ENCODE results near the gene TMEM225B. TPM values are rescaled to one million over a fixed set of nuclear protein-coding genes. Genes with fewer than 3 reads are reported as not detected.
"Not testable (repeated sequence)": the region's sequence is repeated elsewhere in the genome, so short reads cannot be mapped to it uniquely, and the experiment has no call there.

Gene TMEM225B
- polyA plus RNA-seq, 2 donors = 0.66 to 0.96 TPM

- no peaks in the 10 kb centered on the region for H3K9me3 ChIP-seq (ENCODE audit: control insufficient read depth in 2 of 2, insufficient read depth in 1 of 2, low read depth in 1 of 2, low read length in 1 of 2)
- H3K4me1 ChIP-seq (ENCODE audit: control insufficient read depth in 2 of 2, insufficient read depth in 2 of 2, low read length in 1 of 2) = peaks cover 0 to 14% of the 10 kb centered on the region in 2 donors
- H3K36me3 ChIP-seq (ENCODE audit: control insufficient read depth in 2 of 2, insufficient read depth in 2 of 2, low read length in 1 of 2) = peaks cover 12 to 20% of the 10 kb centered on the region in 2 donors
- no peaks in the 10 kb centered on the region for H3K27me3 ChIP-seq (ENCODE audit: control insufficient read depth in 1 of 2, insufficient read depth in 2 of 2, low read length in 2 of 2)
- H3K4me3 ChIP-seq (ENCODE audit: low read depth in 1 of 2, low read length in 2 of 2) = peak overlapping the region; percentile 94
- WGBS, 2 donors = 19% methylated on average over 31 of the region's 31 CpGs
- H3K27ac ChIP-seq (ENCODE audit: low read depth in 2 of 2, low read length in 1 of 2) = peak overlapping the region; percentile 98 to 99
Observed at GRCh38 chr7:99559175-99559915, 38.7 kb upstream of the TMEM225B start.

GRCh38 chr7:99560834-99561736 is 37.0 kb upstream of the TMEM225B start:
- H3K36me3 ChIP-seq (ENCODE audit: control insufficient read depth in 2 of 2, insufficient read depth in 2 of 2, low read length in 1 of 2) = peaks cover 17% of the 10 kb centered on the region in 2 donors
- peaks cover 0 to 14% of the 10 kb centered on the region in 2 donors for H3K4me1 ChIP-seq (ENCODE audit: control insufficient read depth in 2 of 2, insufficient read depth in 2 of 2, low read length in 1 of 2)
- H3K27ac ChIP-seq (ENCODE audit: low read depth in 2 of 2, low read length in 1 of 2) = peak overlapping the region; percentile 91 to 98
- H3K4me3 ChIP-seq (ENCODE audit: low read depth in 1 of 2, low read length in 2 of 2) = no peak overlapping the region
- no peaks in the 10 kb centered on the region for H3K27me3 ChIP-seq (ENCODE audit: control insufficient read depth in 1 of 2, insufficient read depth in 2 of 2, low read length in 2 of 2)
- H3K9me3 ChIP-seq (ENCODE audit: control insufficient read depth in 2 of 2, insufficient read depth in 1 of 2, low read depth in 1 of 2, low read length in 1 of 2) = no peaks in the 10 kb centered on the region
- 68 to 77% methylated on average over 7 of the region's 7 CpGs for WGBS, 2 donors

- 71 to 84% methylated on average over 2 of the region's 2 CpGs for WGBS, 2 donors
- H3K36me3 ChIP-seq (ENCODE audit: control insufficient read depth in 2 of 2, insufficient read depth in 2 of 2, low read length in 1 of 2) = peaks cover 15 to 17% of the 10 kb centered on the region in 2 donors
- no peaks in the 10 kb centered on the region for H3K9me3 ChIP-seq (ENCODE audit: control insufficient read depth in 2 of 2, insufficient read depth in 1 of 2, low read depth in 1 of 2, low read length in 1 of 2)
- H3K27ac ChIP-seq (ENCODE audit: low read depth in 2 of 2, low read length in 1 of 2) = peak overlapping the region; percentile 91 to 98
- peaks cover 0 to 14% of the 10 kb centered on the region in 2 donors for H3K4me1 ChIP-seq (ENCODE audit: control insufficient read depth in 2 of 2, insufficient read depth in 2 of 2, low read length in 1 of 2)
- H3K27me3 ChIP-seq (ENCODE audit: control insufficient read depth in 1 of 2, insufficient read depth in 2 of 2, low read length in 2 of 2) = no peaks in the 10 kb centered on the region
- peak overlapping the region in 1 of 2 donors; percentile 17 for H3K4me3 ChIP-seq (ENCODE audit: low read depth in 1 of 2, low read length in 2 of 2)
Observed at GRCh38 chr7:99561737-99562051, 36.4 kb upstream of the TMEM225B start.

- H3K27me3 ChIP-seq (ENCODE audit: control insufficient read depth in 1 of 2, insufficient read depth in 2 of 2, low read length in 2 of 2) = no peaks in the 10 kb centered on the region
- H3K36me3 ChIP-seq (ENCODE audit: control insufficient read depth in 2 of 2, insufficient read depth in 2 of 2, low read length in 1 of 2) = peaks cover 15 to 17% of the 10 kb centered on the region in 2 donors
- H3K4me3 ChIP-seq (ENCODE audit: low read depth in 1 of 2, low read length in 2 of 2) = peak overlapping the region in 1 of 2 donors; percentile 13
- 77 to 81% methylated on average over 9 of the region's 9 CpGs for WGBS, 2 donors
- peaks cover 0 to 14% of the 10 kb centered on the region in 2 donors for H3K4me1 ChIP-seq (ENCODE audit: control insufficient read depth in 2 of 2, insufficient read depth in 2 of 2, low read length in 1 of 2)
- no peaks in the 10 kb centered on the region for H3K9me3 ChIP-seq (ENCODE audit: control insufficient read depth in 2 of 2, insufficient read depth in 1 of 2, low read depth in 1 of 2, low read length in 1 of 2)
- H3K27ac ChIP-seq (ENCODE audit: low read depth in 2 of 2, low read length in 1 of 2) = peak overlapping the region; percentile 91 to 98
Observed at GRCh38 chr7:99562114-99562784, 35.8 kb upstream of the TMEM225B start.

- Histone ChIP-seq H3K27ac (ENCODE audit: low read depth in 2 of 2, low read length in 1 of 2) (peak overlapping the region; percentile 91 to 98), H3K4me1 (ENCODE audit: control insufficient read depth in 2 of 2, insufficient read depth in 2 of 2, low read length in 1 of 2) (peaks cover 0 to 14% of the 10 kb centered on the region in 2 donors), H3K27me3 (ENCODE audit: control insufficient read depth in 1 of 2, insufficient read depth in 2 of 2, low read length in 2 of 2) (no peaks in the 10 kb centered on the region), H3K4me3 (ENCODE audit: low read depth in 1 of 2, low read length in 2 of 2) (peak overlapping the region in 1 of 2 donors; percentile 13), H3K9me3 (ENCODE audit: control insufficient read depth in 2 of 2, insufficient read depth in 1 of 2, low read depth in 1 of 2, low read length in 1 of 2) (no peaks in the 10 kb centered on the region), H3K36me3 (ENCODE audit: control insufficient read depth in 2 of 2, insufficient read depth in 2 of 2, low read length in 1 of 2) (peaks cover 15 to 17% of the 10 kb centered on the region in 2 donors)
- 18 to 34% methylated on average over 2 of the region's 2 CpGs for WGBS, 2 donors
Observed at GRCh38 chr7:99562832-99563231, 35.2 kb upstream of the TMEM225B start.

GRCh38 chr7:99563650-99564049 is 34.4 kb upstream of the TMEM225B start:
- Histone ChIP-seq H3K27me3 (ENCODE audit: control insufficient read depth in 1 of 2, insufficient read depth in 2 of 2, low read length in 2 of 2) (no peaks in the 10 kb centered on the region), H3K27ac (ENCODE audit: low read depth in 2 of 2, low read length in 1 of 2) (peak overlapping the region; percentile 48 to 70), H3K36me3 (ENCODE audit: control insufficient read depth in 2 of 2, insufficient read depth in 2 of 2, low read length in 1 of 2) (peaks cover 17% of the 10 kb centered on the region in 2 donors), H3K4me3 (ENCODE audit: low read depth in 1 of 2, low read length in 2 of 2) (no peak overlapping the region), H3K9me3 (ENCODE audit: control insufficient read depth in 2 of 2, insufficient read depth in 1 of 2, low read depth in 1 of 2, low read length in 1 of 2) (no peaks in the 10 kb centered on the region), H3K4me1 (ENCODE audit: control insufficient read depth in 2 of 2, insufficient read depth in 2 of 2, low read length in 1 of 2) (peaks cover 0 to 14% of the 10 kb centered on the region in 2 donors)
- WGBS, 2 donors = 71 to 79% methylated on average over 10 of the region's 10 CpGs

- H3K27ac ChIP-seq (ENCODE audit: low read depth in 2 of 2, low read length in 1 of 2); H3K4me3 ChIP-seq (ENCODE audit: low read depth in 1 of 2, low read length in 2 of 2); H3K27me3 ChIP-seq (ENCODE audit: control insufficient read depth in 1 of 2, insufficient read depth in 2 of 2, low read length in 2 of 2); H3K4me1 ChIP-seq (ENCODE audit: control insufficient read depth in 2 of 2, insufficient read depth in 2 of 2, low read length in 1 of 2); H3K36me3 ChIP-seq (ENCODE audit: control insufficient read depth in 2 of 2, insufficient read depth in 2 of 2, low read length in 1 of 2); H3K9me3 ChIP-seq (ENCODE audit: control insufficient read depth in 2 of 2, insufficient read depth in 1 of 2, low read depth in 1 of 2, low read length in 1 of 2): not testable (repeated sequence)
- WGBS, 2 donors = 97 to 98% methylated on average over 7 of the region's 7 CpGs
Observed at GRCh38 chr7:99568770-99569169, 29.3 kb upstream of the TMEM225B start.

GRCh38 chr7:99571768-99572167 is 26.3 kb upstream of the TMEM225B start:
- H3K4me3 ChIP-seq (ENCODE audit: low read depth in 1 of 2, low read length in 2 of 2) = no peak overlapping the region
- no peaks in the 10 kb centered on the region for H3K9me3 ChIP-seq (ENCODE audit: control insufficient read depth in 2 of 2, insufficient read depth in 1 of 2, low read depth in 1 of 2, low read length in 1 of 2)
- no peaks in the 10 kb centered on the region for H3K27me3 ChIP-seq (ENCODE audit: control insufficient read depth in 1 of 2, insufficient read depth in 2 of 2, low read length in 2 of 2)
- H3K4me1 ChIP-seq (ENCODE audit: control insufficient read depth in 2 of 2, insufficient read depth in 2 of 2, low read length in 1 of 2) = no peaks in the 10 kb centered on the region
- WGBS, 2 donors = 80 to 95% methylated on average over 3 of the region's 3 CpGs
- no peak overlapping the region for H3K27ac ChIP-seq (ENCODE audit: low read depth in 2 of 2, low read length in 1 of 2)
- peaks cover 0 to 6% of the 10 kb centered on the region in 2 donors for H3K36me3 ChIP-seq (ENCODE audit: control insufficient read depth in 2 of 2, insufficient read depth in 2 of 2, low read length in 1 of 2)

- Histone ChIP-seq H3K27ac (ENCODE audit: low read depth in 2 of 2, low read length in 1 of 2) (no peak overlapping the region), H3K36me3 (ENCODE audit: control insufficient read depth in 2 of 2, insufficient read depth in 2 of 2, low read length in 1 of 2) (peaks cover 0 to 6% of the 10 kb centered on the region in 2 donors), H3K4me3 (ENCODE audit: low read depth in 1 of 2, low read length in 2 of 2) (no peak overlapping the region), H3K27me3 (ENCODE audit: control insufficient read depth in 1 of 2, insufficient read depth in 2 of 2, low read length in 2 of 2) (no peaks in the 10 kb centered on the region), H3K9me3 (ENCODE audit: control insufficient read depth in 2 of 2, insufficient read depth in 1 of 2, low read depth in 1 of 2, low read length in 1 of 2) (no peaks in the 10 kb centered on the region), H3K4me1 (ENCODE audit: control insufficient read depth in 2 of 2, insufficient read depth in 2 of 2, low read length in 1 of 2) (no peaks in the 10 kb centered on the region)
- 81 to 93% methylated on average over 1 of the region's 1 CpG for WGBS, 2 donors
Observed at GRCh38 chr7:99573257-99573656, 24.8 kb upstream of the TMEM225B start.
